Keratinocyte (primary cell): ENCODE data around the gene AGO1. TPM values are rescaled to one million over a fixed set of nuclear protein-coding genes. Genes with fewer than 3 reads are reported as not detected.

Experiments
- DNase-seq: peaks from one replicate; pipeline ENCODE4 v3.0.0-alpha.2; 2011; ENCODE audit warnings: low read depth, missing footprints, low spot score
- FAIRE-seq: peaks from 2 replicates; lab custom pipeline; 2011; peaks lifted over from hg19 to GRCh38; lab: Jason Lieb, UNC
- H2AFZ ChIP-seq: 2 replicates; pipeline ENCODE4 v1.6.0; 2012; ENCODE audit warnings: low read length, control low read depth, inconsistent platforms; ENCODE audit not compliant: control insufficient read depth
- H3K27ac ChIP-seq: 2 replicates; pipeline ENCODE4 v1.5.1; 2011; ENCODE audit warnings: low read length; ENCODE audit not compliant: control insufficient read depth, insufficient read depth
- H3K27me3 ChIP-seq: 3 replicates; pipeline ENCODE4 v1.6.0; 2011; ENCODE audit warnings: low read length; ENCODE audit not compliant: control insufficient read depth, insufficient read depth; ENCODE audit errors: extremely low read depth
- H3K36me3 ChIP-seq, 2 experiments: 2 replicates in 1 of 2; 3 replicates in 1 of 2; pipeline ENCODE4 v1.5.1; 2011; ENCODE audit warnings: low read length in 2 of 2, mild to moderate bottlenecking in 1 of 2; ENCODE audit not compliant: control insufficient read depth in 2 of 2, insufficient read depth in 2 of 2; ENCODE audit errors: extremely low read depth in 1 of 2
- H3K4me1 ChIP-seq: 3 replicates; pipeline ENCODE4 v1.5.1; 2011; ENCODE audit warnings: low read length; ENCODE audit not compliant: control insufficient read depth, insufficient read depth; ENCODE audit errors: extremely low read depth
- H3K4me2 ChIP-seq: 3 replicates; pipeline ENCODE4 v1.6.0; 2011; ENCODE audit warnings: low read depth, low read length; ENCODE audit not compliant: control insufficient read depth, insufficient read depth; ENCODE audit errors: extremely low read depth
- H3K4me3 ChIP-seq, 3 experiments: fragments of 200-600 bp in 1 of 3; sonication (generic) in 1 of 3; 2 replicates in 2 of 3; 3 replicates in 1 of 3; pipeline ENCODE4 v1.5.1; 2011 to 2016; ENCODE audit warnings: low read length in 3 of 3, mild to moderate bottlenecking in 3 of 3, control low read depth in 2 of 3, inconsistent platforms in 1 of 3, low read depth in 1 of 3, mixed read lengths in 1 of 3, mixed run types in 1 of 3, moderate library complexity in 1 of 3; ENCODE audit not compliant: control insufficient read depth in 2 of 3, insufficient read depth in 2 of 3; ENCODE audit errors: extremely low read depth in 1 of 3
- H3K79me2 ChIP-seq: 2 replicates; pipeline ENCODE4 v1.6.0; 2012; ENCODE audit warnings: low read length; ENCODE audit not compliant: control insufficient read depth, insufficient read depth
- H3K9ac ChIP-seq: 3 replicates; pipeline ENCODE4 v1.6.0; 2011; ENCODE audit warnings: low read length; ENCODE audit not compliant: control insufficient read depth, insufficient read depth; ENCODE audit errors: extremely low read depth
- H3K9me1 ChIP-seq: 3 replicates; pipeline ENCODE4 v1.6.0; 2011; ENCODE audit warnings: low read length; ENCODE audit not compliant: control insufficient read depth, insufficient read depth; ENCODE audit errors: extremely low read depth
- H3K9me3 ChIP-seq: 2 replicates; pipeline ENCODE4 v1.5.1; 2012; ENCODE audit warnings: low read depth, low read length; ENCODE audit not compliant: control insufficient read depth
- H4K20me1 ChIP-seq: 3 replicates; pipeline ENCODE4 v1.6.0; 2011; ENCODE audit warnings: low read length; ENCODE audit not compliant: control insufficient read depth, insufficient read depth; ENCODE audit errors: extremely low read depth
- EZH2 ChIP-seq: IDR thresholded peaks from one replicate; pipeline ENCODE4 v1.6.1; 2012; ENCODE audit warnings: inconsistent platforms, mild to moderate bottlenecking, low read length, moderate library complexity
- dilution Hi-C: fragments of 300-500 bp; cut with MboI; formaldehyde crosslinking; loops from one replicate; pipeline ENCODE4 v1.7.0; 2020; ENCODE audit warnings: low sequenced_read_pairs; ENCODE audit not compliant: extremely low pct_ligation_motif_present
- polyA plus RNA-seq, 5 experiments: library from polyadenylated mRNA; depleted of rRNA in 3 of 5; stranded (reverse) in 3 of 5; stranded (forward) in 1 of 5; unstranded in 1 of 5; fragments of >200 nt; gene quantifications; 1 replicate in 1 of 5; 2 replicates in 3 of 5; 3 replicates in 1 of 5; pipeline versions ENCODE4 v1.2.1 to v1.2.3, GENCODE V29; 2011 to 2012; ENCODE audit warnings: missing spikeins in 2 of 5, low read depth in 1 of 5, low replicate concordance in 1 of 5
- TF ChIP-seq, protein P1 (sequence below), 3 experiments: IDR thresholded peaks in 1 of 3; conservative IDR thresholded peaks in 1 of 3; optimal IDR thresholded peaks in 1 of 3; 2 replicates in 2 of 3; 3 replicates in 1 of 3; pipeline versions ENCODE3 to v1.5.1; 2011; ENCODE audit warnings: low read length in 3 of 3, mild to moderate bottlenecking in 3 of 3, moderate library complexity in 2 of 3, control low read depth in 1 of 3, inconsistent platforms in 1 of 3; ENCODE audit not compliant: insufficient read depth in 2 of 3; ENCODE audit errors: extremely low read depth in 1 of 3

Gene AGO1
- polyA plus RNA-seq, 1 donor (not counting 4 experiments of a cell fraction or from before 2014, with no cell fraction given): 5.7 TPM

- dilution Hi-C loops: no loop called here
- Histone ChIP-seq H4K20me1 (no peaks in the 10 kb centered on the region), H3K79me2 (no peaks in the 10 kb centered on the region), H3K4me3 (no peak overlapping the region), H3K4me2 (no peak overlapping the region), H3K4me1 (no peaks in the 10 kb centered on the region), H2AFZ (no peak overlapping the region), H3K9me3 (no peaks in the 10 kb centered on the region), H3K27ac (no peak overlapping the region), H3K9ac (no peak overlapping the region), H3K36me3 (peaks cover 5% of the 10 kb centered on the region in 2 experiments), H3K9me1 (no peaks in the 10 kb centered on the region), H3K27me3 (no peaks in the 10 kb centered on the region)
- no peak for DNase-seq
- no peak for FAIRE-seq
- TF ChIP-seq EZH2: no peak
- TF ChIP-seq, protein P1, sequence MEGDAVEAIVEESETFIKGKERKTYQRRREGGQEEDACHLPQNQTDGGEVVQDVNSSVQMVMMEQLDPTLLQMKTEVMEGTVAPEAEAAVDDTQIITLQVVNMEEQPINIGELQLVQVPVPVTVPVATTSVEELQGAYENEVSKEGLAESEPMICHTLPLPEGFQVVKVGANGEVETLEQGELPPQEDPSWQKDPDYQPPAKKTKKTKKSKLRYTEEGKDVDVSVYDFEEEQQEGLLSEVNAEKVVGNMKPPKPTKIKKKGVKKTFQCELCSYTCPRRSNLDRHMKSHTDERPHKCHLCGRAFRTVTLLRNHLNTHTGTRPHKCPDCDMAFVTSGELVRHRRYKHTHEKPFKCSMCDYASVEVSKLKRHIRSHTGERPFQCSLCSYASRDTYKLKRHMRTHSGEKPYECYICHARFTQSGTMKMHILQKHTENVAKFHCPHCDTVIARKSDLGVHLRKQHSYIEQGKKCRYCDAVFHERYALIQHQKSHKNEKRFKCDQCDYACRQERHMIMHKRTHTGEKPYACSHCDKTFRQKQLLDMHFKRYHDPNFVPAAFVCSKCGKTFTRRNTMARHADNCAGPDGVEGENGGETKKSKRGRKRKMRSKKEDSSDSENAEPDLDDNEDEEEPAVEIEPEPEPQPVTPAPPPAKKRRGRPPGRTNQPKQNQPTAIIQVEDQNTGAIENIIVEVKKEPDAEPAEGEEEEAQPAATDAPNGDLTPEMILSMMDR (optimal IDR thresholded peaks at IDR 0.05 in 1 of 3, IDR thresholded peaks at IDR 0.05 in 1 of 3, conservative IDR thresholded peaks at IDR 0.05 in 1 of 3; ENCODE audit: extremely low read depth in 1 of 3, insufficient read depth in 2 of 3, low read length in 3 of 3): no peak
Measured at GRCh38 chr1:35850716-35851115, 32.3 kb upstream of the AGO1 start.

DNA sequence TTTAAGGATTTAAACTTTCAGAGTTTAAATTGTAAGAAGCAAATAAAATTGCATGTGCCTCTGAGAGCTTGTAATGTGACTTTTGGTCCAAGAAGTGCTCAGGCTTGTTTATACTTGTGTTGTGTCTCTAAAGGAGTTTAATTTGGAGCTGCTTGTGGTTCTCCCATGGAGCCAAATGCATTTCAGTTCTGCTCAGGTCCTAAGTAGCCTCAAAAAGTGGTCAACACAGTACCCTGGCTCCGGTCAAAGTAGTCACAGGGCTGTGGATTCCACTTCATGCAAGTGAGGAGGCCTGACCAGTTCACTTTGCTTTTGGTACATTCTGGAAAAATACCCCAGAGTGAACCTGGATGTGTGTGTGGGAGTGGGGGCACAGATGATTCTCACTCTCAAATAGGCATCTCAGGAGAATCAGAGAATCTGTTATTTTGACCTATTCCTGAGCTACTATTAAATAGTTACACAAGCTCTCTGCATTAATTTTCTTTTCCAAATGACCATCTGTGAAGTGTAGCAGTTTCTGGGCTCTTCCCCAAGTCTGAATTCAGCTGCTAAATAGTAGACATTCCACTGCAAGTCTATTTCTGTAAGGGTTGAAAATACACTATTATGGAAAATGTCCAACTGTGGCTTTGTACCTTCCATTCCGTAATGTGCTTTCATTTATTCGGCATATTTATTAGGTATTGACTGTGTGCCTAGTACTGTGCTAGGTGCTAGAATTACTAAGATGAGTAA, 31.7 kb upstream of the AGO1 start:
- Histone ChIP-seq H3K4me1 (no peaks in the 10 kb centered on the region), H3K36me3 (peaks cover 5% of the 10 kb centered on the region in 2 experiments), H3K4me2 (no peak overlapping the region), H3K4me3 (no peak overlapping the region), H2AFZ (no peak overlapping the region), H3K9me1 (no peaks in the 10 kb centered on the region), H3K9me3 (no peaks in the 10 kb centered on the region), H3K79me2 (no peaks in the 10 kb centered on the region), H4K20me1 (no peaks in the 10 kb centered on the region), H3K27me3 (no peaks in the 10 kb centered on the region), H3K9ac (no peak overlapping the region), H3K27ac (no peak overlapping the region)
- DNase-seq (no peak), FAIRE-seq (no peak)
- dilution Hi-C loops: no loop called here
- TF ChIP-seq EZH2: no peak
- TF ChIP-seq, protein P1 (optimal IDR thresholded peaks at IDR 0.05 in 1 of 3, IDR thresholded peaks at IDR 0.05 in 1 of 3, conservative IDR thresholded peaks at IDR 0.05 in 1 of 3; ENCODE audit: extremely low read depth in 1 of 3, insufficient read depth in 2 of 3, low read length in 3 of 3): no peak
